ENCODE results near the gene ZNF454.

ZNF454 gene

DNA sequence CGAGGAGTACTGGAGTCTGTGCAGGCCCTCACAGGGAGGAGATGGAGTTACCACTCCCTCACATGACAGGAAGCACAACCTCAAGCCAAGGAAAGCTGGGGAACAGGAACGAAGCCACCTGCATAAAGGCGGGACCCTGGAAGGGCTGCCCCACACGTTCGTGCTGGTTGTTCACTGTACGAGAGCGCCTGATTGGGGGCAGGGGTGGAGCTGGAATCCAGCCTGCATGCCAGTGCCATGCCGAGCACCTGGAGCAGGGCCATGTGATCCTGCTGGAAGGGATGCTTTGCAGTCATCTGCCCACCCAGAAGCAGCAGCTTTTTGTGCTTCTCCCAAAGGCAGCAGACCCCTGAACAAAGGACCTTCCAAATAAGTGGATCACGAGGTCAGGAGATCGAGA lies 42.7 kb downstream of the ZNF454 start:
- Histone ChIP-seq H3K36me3 (ENCODE audit: control insufficient read depth, insufficient read depth, low read length) (no peaks in the 10 kb centered on the region), H3K4me1 (ENCODE audit: control insufficient read depth, insufficient read depth, low read length) (no peaks in the 10 kb centered on the region), H3K9ac (ENCODE audit: low read depth, low read length) (no peak overlapping the region), H3K9me3 (ENCODE audit: control insufficient read depth, insufficient read depth, low read length) (peaks cover 88% of the 10 kb centered on the region), H3K27ac (ENCODE audit: low read depth, low read length) (no peak overlapping the region), H3K4me3 (ENCODE audit: low read depth, low read length) (no peak overlapping the region; the same call in 1 of the 2 replicates), H3K27me3 (ENCODE audit: control insufficient read depth, insufficient read depth, low read length) (no peaks in the 10 kb centered on the region)

DNA sequence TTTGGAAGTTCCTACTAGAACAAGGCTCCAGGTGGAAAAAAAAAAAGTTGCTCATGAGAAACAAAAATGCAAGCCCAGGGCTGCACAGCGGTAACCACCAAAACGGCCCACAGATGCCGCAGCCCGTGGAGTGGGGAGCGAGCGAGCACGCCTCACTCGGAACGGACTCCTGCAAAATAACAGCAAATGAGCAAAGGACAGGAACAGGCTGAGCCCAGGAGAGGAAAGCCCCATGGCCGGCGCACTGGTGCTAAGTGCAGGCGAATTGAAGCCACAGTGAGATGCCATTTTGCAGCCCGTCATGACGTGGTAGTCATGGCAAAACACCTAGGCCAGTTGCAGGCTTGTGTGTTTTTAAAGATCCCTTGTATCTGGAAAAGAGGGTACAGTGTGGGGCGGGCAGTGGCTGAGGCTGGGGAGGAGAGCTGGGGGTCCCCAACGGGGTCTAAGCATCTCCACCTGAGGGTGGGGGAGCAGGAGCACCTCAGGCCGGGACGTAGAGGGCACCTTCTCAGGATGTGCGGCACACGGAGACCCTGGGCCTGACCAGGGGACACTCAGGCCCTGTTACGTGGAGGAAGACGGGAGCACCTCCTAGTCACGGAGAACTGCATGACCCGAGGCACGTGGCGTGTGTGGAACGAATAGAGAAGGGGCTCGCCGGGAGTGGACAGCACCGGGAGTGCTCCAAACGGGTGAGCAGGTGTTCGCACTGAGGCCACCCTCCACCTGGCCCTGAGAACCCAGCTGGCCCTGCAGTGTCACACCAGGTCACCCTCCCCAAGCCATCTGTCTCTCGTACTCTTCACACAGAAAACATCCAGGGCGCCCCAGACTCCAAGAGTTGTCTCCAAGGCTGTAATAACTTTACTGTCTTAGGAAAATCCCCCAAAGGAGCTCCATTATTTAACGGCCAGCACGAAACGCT lies 43.4 kb downstream of the ZNF454 start:
- no peak overlapping the region for H3K27ac ChIP-seq (ENCODE audit: low read depth, low read length)
- peaks cover 84% of the 10 kb centered on the region for H3K9me3 ChIP-seq (ENCODE audit: control insufficient read depth, insufficient read depth, low read length)
- no peak overlapping the region for H3K4me3 ChIP-seq (ENCODE audit: low read depth, low read length)
- H3K27me3 ChIP-seq (ENCODE audit: control insufficient read depth, insufficient read depth, low read length) = no peaks in the 10 kb centered on the region
- H3K9ac ChIP-seq (ENCODE audit: low read depth, low read length) = no peak overlapping the region
- no peaks in the 10 kb centered on the region for H3K4me1 ChIP-seq (ENCODE audit: control insufficient read depth, insufficient read depth, low read length)
- no peaks in the 10 kb centered on the region for H3K36me3 ChIP-seq (ENCODE audit: control insufficient read depth, insufficient read depth, low read length)

DNA sequence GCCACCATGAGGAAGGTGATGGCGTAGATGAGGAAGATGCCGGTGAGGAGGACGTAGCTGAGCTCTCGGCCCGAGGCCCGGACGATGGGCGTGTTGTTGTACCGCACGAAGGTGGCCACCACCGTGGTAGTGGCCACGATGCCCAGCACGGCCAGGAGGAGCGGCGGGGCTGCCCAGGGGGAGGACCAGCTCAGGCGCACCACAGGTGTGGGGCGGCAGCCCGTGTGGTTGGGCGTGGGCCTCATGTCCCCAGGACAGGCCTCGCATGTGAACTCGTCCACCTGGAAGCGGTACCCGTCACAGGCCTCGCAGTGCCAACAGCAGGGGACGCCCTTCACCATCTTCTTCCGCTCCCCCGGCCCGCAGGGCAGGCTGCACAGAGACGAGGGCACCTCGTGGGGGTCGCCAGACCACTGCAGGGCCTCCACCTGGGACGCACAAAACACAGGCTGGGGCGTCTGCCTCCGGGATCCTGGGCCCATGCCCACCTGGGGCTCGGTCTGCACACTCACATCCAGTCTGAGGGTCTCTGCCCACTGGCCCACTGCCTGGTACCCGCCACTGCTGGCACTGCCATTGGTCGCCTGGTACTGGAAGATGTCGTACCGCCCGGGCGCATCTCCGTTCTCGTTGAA lies 45.4 kb downstream of the ZNF454 start:
- H3K36me3 ChIP-seq (ENCODE audit: control insufficient read depth, insufficient read depth, low read length) = no peaks in the 10 kb centered on the region
- H3K27ac ChIP-seq (ENCODE audit: low read depth, low read length) = no peak overlapping the region
- H3K4me3 ChIP-seq (ENCODE audit: low read depth, low read length) = no peak overlapping the region
- H3K27me3 ChIP-seq (ENCODE audit: control insufficient read depth, insufficient read depth, low read length) = no peaks in the 10 kb centered on the region
- H3K9ac ChIP-seq (ENCODE audit: low read depth, low read length) = no peak overlapping the region
- peaks cover 85% of the 10 kb centered on the region for H3K9me3 ChIP-seq (ENCODE audit: control insufficient read depth, insufficient read depth, low read length)
- H3K4me1 ChIP-seq (ENCODE audit: control insufficient read depth, insufficient read depth, low read length) = no peaks in the 10 kb centered on the region

DNA sequence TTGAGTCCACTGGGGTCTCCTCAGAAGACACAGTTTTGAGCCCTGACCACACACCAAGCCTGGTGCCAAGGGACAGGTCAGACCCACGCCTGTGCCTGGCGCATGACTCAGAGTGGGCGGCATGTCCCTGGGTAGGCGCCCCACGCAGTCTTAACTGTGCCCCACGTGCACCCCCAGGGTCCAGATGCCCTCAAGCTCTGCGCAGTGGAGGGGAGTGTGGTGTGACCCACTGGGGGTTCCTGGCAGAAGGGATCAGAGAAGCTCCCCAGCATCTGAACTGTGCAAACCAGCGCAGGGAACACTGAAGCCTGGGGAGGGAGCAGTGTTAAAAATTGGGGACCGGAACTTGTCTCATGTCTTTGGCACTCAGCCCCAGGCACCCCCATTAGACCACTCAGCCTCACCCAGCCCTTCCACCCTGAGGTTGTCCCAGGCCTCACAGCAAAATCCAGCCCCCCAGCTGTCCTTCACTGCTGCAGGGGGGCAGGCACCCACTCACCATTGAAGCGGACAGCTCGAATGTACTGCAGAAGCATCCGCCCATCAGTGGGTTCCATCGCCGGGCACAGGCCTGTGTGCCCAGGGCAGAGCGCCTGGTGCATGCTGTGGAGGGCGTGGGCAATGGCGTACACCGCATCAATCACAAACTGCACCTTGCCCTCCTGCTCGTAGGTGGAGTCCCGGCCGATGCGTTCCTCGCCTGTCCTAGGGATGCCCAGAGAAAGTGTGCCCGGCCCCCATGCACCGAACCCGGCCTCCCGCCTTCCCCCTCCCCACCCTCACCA lies 47.6 kb downstream of the ZNF454 start:
- Histone ChIP-seq H3K27ac (ENCODE audit: low read depth, low read length) (no peak overlapping the region), H3K9ac (ENCODE audit: low read depth, low read length) (no peak overlapping the region), H3K9me3 (ENCODE audit: control insufficient read depth, insufficient read depth, low read length) (peaks cover 72% of the 10 kb centered on the region), H3K4me3 (ENCODE audit: low read depth, low read length) (no peak overlapping the region), H3K4me1 (ENCODE audit: control insufficient read depth, insufficient read depth, low read length) (no peaks in the 10 kb centered on the region), H3K36me3 (ENCODE audit: control insufficient read depth, insufficient read depth, low read length) (no peaks in the 10 kb centered on the region), H3K27me3 (ENCODE audit: control insufficient read depth, insufficient read depth, low read length) (peaks cover 9% of the 10 kb centered on the region)

DNA sequence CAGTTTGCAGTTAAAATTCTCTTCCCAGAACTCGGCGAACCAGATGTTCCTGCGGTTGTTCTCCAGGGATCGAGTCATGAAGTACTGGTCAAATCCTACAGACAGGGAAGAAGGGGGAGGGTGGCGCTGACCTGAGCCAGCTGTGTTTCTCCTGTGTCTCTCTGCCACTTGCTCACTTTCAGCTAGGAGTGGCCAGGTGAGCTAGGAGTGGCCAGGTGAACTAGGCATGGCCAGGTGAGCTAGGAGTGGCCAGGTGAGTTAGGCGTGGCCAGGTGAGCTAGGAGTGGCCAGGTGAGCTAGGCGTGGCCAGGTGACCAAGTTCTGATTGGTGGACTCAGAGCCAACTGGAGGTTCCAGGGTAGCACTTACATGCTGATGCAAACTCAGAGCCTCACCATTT lies 48.3 kb downstream of the ZNF454 start:
- Histone ChIP-seq H3K4me1 (ENCODE audit: control insufficient read depth, insufficient read depth, low read length) (no peaks in the 10 kb centered on the region), H3K9ac (ENCODE audit: low read depth, low read length) (no peak overlapping the region), H3K9me3 (ENCODE audit: control insufficient read depth, insufficient read depth, low read length) (peaks cover 67% of the 10 kb centered on the region), H3K4me3 (ENCODE audit: low read depth, low read length) (no peak overlapping the region), H3K27me3 (ENCODE audit: control insufficient read depth, insufficient read depth, low read length) (peaks cover 16% of the 10 kb centered on the region), H3K27ac (ENCODE audit: low read depth, low read length) (no peak overlapping the region), H3K36me3 (ENCODE audit: control insufficient read depth, insufficient read depth, low read length) (no peaks in the 10 kb centered on the region)

DNA sequence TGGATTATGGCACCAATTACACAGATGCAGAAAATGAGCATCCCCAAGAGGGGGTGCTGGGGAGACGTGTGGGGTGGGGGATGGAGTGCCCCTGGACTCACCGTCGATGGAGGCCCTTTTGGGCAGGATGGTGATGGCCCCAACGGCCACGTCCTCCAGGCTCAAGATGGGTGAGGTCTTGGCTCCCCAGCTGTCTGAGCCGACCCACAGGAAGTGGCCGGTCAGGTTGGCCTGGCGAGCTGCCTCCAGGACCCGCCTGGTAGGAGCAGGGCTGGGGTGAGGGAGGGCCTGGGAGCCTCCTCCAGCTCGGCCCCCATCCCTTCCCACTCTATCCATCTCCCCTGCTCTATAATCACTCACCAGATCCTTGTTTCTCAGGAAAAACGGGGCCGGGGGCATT lies 49.5 kb downstream of the ZNF454 start:
- no peak overlapping the region for H3K27ac ChIP-seq (ENCODE audit: low read depth, low read length)
- H3K4me3 ChIP-seq (ENCODE audit: low read depth, low read length) = no peak overlapping the region
- H3K9me3 ChIP-seq (ENCODE audit: control insufficient read depth, insufficient read depth, low read length) = peaks cover 60% of the 10 kb centered on the region
- peaks cover 26% of the 10 kb centered on the region for H3K27me3 ChIP-seq (ENCODE audit: control insufficient read depth, insufficient read depth, low read length)
- H3K9ac ChIP-seq (ENCODE audit: low read depth, low read length) = no peak overlapping the region
- H3K4me1 ChIP-seq (ENCODE audit: control insufficient read depth, insufficient read depth, low read length) = no peaks in the 10 kb centered on the region
- H3K36me3 ChIP-seq (ENCODE audit: control insufficient read depth, insufficient read depth, low read length) = no peaks in the 10 kb centered on the region

DNA sequence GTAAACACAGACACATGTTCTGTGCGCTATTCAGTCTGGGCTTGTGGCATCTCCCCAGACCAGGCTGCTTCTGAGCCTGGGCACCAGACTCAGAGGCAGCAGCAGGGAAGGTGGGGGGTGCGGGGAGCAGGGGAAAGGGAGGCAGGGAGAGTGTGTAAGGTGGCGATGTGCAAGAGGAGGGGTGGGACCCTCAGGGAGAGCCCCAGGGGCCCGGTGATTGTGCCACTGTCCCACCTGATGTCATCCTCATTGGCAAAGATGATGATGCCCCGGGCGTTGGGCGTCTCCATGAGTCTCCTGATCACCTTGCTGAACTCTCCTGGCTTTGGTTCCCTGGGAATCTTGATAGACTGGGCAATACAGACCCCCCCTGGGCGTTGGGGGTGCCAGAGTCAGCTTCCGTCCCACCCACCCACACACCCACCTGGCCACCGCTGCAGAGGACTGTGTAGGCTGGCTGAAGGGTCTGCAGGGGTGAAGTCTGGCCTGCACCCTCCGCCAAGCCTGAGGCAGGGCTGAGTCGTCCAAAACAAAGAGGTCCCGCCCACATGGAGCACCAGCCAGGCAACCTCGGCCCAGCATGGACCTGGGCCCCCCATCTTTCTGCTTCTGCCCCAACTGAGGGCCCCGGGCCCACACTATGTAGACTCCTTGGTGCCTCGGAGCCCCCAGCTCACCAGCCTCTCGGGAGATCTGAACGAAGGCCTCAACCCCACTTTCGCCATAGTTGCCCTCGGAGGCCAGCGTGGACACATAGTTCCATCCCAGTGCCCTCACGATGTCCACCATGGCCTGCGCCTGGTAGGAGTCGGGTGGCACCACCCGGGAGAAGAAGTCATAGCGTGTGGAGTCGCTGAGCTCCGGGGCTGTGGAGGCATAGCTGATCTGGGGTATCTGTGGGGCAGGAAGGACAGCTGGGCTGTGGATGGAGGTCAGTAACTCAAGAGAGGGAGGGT lies 50.5 kb downstream of the ZNF454 start:
- Histone ChIP-seq H3K4me1 (ENCODE audit: control insufficient read depth, insufficient read depth, low read length) (no peaks in the 10 kb centered on the region), H3K27me3 (ENCODE audit: control insufficient read depth, insufficient read depth, low read length) (peaks cover 36% of the 10 kb centered on the region), H3K36me3 (ENCODE audit: control insufficient read depth, insufficient read depth, low read length) (no peaks in the 10 kb centered on the region), H3K27ac (ENCODE audit: low read depth, low read length) (no peak overlapping the region), H3K9ac (ENCODE audit: low read depth, low read length) (no peak overlapping the region), H3K4me3 (ENCODE audit: low read depth, low read length) (no peak overlapping the region), H3K9me3 (ENCODE audit: control insufficient read depth, insufficient read depth, low read length) (peaks cover 51% of the 10 kb centered on the region)

DNA sequence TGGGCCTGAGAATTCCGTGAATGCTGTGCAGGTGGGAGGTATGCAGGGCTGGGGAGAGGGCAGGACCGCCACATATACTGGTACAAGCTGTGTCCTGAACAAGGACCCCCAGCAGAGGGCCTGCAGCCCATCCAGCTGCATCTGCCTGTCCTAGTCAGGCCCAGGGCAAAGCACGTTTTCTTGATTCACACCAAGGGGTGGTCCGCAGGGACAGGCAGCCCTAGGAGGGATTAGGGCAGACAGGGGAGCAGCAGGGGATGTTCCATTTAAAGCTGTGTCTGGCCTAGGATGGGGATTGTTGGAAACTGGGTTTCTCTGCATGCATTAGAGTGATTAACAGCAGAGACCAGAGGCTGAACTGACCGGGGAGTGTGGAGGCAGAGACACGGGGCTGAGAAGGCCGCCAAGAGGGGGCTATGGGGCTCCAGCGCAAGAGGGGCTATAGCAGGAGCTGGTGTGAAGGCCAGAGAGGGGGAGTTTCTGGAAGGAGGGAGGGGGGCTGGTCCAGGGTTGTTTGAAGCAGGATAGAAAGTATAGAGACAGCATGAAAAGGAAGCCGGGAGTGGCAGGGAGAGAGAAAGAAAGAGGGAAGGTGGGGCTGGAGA lies 51.4 kb downstream of the ZNF454 start:
- H3K27me3 ChIP-seq (ENCODE audit: control insufficient read depth, insufficient read depth, low read length) = peaks cover 38% of the 10 kb centered on the region
- no peak overlapping the region for H3K9ac ChIP-seq (ENCODE audit: low read depth, low read length)
- H3K9me3 ChIP-seq (ENCODE audit: control insufficient read depth, insufficient read depth, low read length) = peaks cover 41% of the 10 kb centered on the region
- H3K4me1 ChIP-seq (ENCODE audit: control insufficient read depth, insufficient read depth, low read length) = no peaks in the 10 kb centered on the region
- H3K4me3 ChIP-seq (ENCODE audit: low read depth, low read length) = no peak overlapping the region
- no peaks in the 10 kb centered on the region for H3K36me3 ChIP-seq (ENCODE audit: control insufficient read depth, insufficient read depth, low read length)
- H3K27ac ChIP-seq (ENCODE audit: low read depth, low read length) = no peak overlapping the region

DNA sequence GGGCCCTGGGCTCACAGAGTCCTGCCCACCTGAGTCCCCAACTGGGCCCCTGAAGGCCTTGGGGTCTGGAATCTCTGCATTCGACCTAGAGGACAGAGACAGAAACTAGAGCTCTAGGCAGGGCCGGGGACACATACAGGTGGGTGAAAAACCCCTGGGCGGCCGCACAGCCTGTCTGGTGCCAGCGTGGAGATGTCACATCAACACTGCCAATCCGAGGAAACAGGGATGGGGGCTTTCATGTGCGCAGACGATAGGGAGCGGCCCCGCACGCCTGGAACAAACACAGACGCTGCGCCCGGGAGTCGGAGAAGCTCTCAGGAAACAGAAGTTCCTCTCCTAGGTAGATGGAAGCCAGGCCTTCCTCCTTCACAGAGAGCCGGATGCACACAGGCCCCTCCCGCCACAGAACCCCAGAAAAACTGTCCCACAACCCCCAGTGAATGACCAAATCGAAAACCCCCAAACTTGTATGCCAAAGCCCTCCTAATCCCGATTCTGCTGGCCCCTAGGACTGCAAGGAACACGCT lies 52.3 kb downstream of the ZNF454 start:
- Histone ChIP-seq H3K4me3 (ENCODE audit: low read depth, low read length) (no peak overlapping the region), H3K4me1 (ENCODE audit: control insufficient read depth, insufficient read depth, low read length) (no peaks in the 10 kb centered on the region), H3K27ac (ENCODE audit: low read depth, low read length) (no peak overlapping the region), H3K27me3 (ENCODE audit: control insufficient read depth, insufficient read depth, low read length) (peaks cover 38% of the 10 kb centered on the region), H3K36me3 (ENCODE audit: control insufficient read depth, insufficient read depth, low read length) (no peaks in the 10 kb centered on the region), H3K9ac (ENCODE audit: low read depth, low read length) (no peak overlapping the region), H3K9me3 (ENCODE audit: control insufficient read depth, insufficient read depth, low read length) (peaks cover 44% of the 10 kb centered on the region)

Measured in HUES48 (cell line).